ENCODE data around the gene SEC24C.
"Not testable (repeated sequence)": the region's sequence is repeated elsewhere in the genome, so short reads cannot be mapped to it uniquely, and the experiment has no call there.

The SEC24C gene

DNA sequence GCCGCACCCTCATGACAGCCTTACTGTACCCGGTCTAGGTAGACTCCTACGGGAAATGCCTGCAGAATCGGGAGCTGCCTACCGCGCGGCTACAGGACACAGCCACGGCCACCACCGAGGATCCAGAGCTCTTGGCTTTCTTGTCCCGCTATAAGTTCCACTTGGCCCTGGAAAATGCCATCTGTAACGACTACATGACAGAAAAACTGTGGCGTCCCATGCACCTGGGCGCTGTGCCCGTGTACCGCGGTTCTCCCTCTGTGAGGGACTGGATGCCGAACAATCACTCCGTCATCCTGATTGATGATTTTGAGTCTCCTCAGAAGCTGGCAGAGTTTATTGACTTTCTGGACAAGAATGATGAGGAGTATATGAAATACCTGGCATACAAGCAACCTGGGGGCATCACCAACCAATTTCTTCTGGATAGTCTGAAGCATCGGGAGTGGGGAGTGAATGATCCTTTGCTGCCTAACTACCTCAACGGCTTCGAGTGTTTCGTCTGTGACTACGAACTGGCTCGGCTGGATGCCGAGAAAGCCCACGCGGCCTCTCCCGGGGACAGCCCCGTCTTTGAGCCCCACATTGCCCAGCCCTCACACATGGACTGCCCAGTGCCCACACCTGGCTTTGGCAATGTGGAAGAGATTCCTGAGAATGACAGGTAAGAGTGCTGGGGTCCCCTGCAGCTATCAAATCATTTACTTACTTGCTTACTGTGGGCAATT, 29.1 kb downstream of the SEC24C start:
- no peak for DNase-seq

DNA sequence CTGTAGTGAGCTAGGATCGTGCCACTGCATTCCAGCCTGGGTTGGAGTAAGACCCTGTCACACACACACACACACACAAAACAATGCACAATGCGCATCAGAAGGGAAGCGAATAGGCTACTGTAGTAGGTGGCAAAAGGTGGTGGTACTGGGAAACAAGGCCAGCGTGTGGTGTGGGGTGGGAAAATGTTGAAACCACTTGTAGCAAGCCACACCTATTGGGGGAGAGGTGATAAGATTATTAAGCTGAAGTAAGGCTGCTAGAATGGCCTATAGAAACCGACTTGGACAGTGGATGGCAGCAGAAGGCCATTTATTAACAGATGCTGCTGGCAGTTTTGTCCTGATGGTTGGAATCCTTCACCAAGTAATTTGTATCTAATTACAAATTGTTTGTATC, 30.5 kb downstream of the SEC24C start:
- no peak for DNase-seq

DNA sequence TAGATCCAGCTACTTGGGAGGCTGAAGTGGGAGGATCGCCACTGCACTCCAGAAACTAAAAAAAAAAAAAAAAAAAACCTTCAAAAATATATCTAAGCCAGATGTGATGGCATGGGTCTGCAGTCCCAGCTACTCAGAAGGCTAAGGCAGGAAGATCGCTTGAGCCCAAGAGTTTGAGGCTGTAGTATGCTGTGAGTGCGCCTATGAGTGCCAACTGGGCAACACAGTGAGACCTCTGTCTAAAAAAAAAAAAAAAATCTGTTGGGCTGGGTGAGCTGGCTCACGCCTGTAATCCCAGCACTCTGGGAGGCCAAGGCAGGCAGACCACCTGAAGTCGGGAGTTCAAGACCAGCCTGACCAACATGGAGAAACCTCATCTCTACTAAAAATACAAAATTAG, 34.8 kb downstream of the SEC24C start:
- DNase-seq = no peak

DNA sequence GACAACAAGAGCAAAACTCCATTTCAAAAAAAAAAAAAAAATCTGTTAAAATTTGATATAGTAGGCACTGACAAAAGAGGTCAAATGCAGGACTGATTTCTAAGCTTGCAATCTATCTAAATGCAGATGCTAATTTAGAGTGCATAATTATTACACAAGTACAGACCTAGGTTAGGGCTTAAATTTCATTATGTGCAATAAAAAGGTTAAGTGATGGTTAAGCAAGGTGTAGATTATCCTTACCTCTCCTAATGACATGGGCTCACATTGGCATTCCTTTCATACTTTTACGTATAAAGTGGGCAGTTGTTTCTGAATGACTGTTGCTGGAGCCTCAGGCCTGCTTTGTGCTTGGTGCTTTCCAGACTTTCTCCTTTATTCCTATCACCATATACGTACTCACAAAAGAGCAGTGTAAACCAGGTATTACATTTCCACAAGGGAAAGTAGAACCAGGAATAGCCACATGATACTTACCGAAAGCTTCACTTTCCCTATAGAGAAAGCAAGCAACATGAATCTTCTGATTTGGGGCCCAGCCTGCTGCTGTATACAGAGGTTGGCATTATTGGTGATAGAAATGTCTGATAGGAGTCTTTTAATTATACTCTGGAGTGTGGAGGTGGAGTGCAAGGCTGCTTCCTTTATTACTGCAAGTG, 35.5 kb downstream of the SEC24C start:
- DNase-seq = no peak

DNA sequence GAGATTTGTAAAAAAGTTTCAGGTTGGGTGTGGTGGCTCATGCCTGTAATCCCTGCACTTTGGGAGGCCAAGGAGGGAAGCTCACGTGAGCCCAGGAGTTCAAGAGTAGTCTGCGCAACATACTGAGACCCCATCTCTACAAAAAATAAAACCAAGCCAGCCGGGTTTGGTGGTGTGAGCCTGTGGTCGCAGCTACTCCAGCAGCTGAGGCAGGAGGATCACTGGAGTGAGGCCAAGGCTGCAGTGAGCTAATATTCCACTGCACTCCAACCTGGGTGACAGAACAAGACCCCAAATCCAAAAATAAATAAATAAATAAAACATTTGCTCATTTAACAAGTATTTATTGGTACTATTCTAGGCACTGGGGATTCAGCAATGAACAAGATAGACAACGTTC, 36.1 kb downstream of the SEC24C start:
- no peak for DNase-seq

DNA sequence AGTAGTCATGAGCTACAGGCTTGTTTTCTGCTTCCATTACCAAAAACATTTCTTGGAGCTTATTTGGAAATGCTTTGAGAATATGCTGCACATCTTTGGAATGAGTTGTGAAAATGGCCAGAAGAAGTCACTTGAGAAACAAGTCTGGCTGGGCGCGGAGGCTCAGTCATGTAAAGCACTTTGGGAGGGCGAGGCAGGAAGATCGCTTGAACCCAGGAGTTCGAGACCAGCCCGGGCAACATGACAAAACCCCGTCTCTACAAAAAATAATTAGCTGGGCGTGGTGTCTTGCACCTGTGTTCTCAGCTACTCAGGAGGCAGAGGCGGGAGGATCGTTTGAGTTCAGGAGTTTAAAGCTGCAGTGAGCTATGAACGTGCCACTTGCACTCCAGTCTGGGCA, 36.8 kb downstream of the SEC24C start:
- DNase-seq = no peak

DNA sequence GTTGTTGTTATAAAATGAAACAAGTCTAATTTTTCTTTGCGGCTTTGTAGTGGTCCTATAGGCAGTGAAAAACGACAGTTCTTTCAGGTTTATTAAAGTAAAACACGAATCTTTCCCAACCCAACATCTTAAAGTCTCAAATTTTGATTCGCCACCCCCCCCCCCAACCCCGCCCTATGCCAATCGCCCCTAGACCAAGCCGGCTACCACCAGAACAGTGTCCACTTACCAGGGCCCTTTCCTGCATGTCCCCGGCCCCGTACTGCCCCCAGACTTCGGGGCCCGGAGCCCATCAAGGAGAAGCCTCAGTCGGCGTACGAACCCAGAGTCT, 37.3 kb downstream of the SEC24C start:
- no peak for DNase-seq

DNA sequence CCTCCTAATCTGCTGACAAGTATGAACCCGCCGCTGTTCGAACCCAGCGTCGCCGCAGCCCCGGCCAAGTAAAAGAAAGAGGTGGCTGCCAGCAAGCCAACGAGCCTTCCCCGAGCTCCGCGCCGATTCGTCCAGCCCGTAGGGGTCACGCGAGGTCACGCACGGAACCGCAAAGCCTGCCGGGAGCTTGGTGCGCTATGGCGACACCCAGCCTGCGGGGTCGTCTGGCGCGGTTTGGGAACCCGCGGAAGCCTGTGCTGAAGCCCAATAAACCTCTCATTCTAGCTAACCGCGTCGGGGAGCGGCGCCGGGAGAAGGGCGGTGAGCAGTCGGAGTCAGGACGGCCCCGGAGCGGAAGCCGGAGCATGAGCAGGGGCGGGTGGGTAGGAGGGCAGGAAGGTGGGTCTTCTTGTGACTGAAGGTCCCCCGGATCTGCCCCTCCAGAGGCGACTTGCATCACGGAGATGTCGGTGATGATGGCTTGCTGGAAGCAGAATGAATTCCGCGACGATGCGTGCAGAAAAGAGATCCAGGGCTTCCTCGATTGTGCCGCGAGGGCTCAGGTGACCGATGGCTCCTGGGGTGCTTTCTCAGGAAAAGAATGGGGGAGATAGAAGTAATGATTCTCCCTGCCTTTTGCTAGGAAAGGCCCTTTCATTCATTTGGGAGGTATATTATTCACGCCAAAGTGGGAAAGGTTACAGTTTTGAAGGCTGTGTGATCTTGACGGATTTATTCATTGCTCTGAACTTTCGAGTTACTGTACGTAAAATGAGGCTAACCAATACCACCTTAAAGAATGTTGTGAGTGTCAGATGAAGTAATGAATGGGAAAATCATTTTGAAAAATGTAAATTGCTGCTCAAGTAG, 37.9 kb downstream of the SEC24C start, which contains the start of gene CHCHD1:
CHCHD1 (plus strand) TSS at position 170 of the 870 bp plus-strand sequence; CDS start at position 198, 28 bp downstream.
- peak; percentile 96 for DNase-seq

DNA sequence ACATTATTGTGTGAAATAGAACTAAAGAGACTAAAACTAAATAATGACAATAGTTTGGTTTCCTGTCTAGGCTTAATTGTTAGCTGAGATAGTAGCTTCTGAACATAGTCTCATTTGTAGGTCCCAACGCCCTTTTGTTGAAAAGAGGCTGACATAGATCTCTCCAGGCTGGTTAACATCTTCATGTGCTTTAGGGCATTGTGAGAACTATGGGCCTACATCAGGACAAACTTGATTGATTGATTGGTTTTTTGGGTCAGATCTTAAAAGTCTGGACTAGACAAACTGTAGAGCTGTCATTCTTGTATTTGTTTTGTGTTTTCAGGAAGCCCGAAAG, 38.5 kb downstream of the SEC24C start:
- DNase-seq = no peak

DNA sequence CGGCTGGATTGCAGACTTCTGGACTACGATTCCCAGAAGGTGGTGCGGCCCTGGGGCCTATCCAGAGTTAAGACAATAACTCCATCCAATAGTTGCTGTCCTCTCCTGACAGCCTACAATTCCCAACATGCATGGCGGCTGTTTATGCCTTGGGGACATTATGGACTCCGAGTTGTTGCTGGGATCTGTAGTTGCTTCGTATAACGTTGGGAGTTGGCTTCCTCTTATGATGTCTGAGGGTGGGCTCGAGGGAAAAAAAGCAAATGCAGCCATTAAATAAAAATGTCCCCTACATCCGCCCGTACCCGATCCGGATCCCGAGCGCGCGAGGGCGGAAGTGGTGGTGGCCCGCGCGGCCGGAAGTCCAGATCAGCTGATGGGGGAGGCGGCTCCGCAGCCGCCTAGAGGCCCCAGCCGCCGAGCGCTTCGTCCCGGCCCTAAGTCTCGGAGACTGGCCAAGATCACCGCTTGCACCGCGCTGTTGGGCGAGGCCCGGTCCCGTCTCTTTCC, 41.1 kb downstream of the SEC24C start, which contains the start of gene ZSWIM8:
ZSWIM8 (plus strand) TSS at position 396 of the 510 bp plus-strand sequence. CDS start 273 bp downstream, outside the sequence.
- DNase-seq = peak; percentile 89

DNA sequence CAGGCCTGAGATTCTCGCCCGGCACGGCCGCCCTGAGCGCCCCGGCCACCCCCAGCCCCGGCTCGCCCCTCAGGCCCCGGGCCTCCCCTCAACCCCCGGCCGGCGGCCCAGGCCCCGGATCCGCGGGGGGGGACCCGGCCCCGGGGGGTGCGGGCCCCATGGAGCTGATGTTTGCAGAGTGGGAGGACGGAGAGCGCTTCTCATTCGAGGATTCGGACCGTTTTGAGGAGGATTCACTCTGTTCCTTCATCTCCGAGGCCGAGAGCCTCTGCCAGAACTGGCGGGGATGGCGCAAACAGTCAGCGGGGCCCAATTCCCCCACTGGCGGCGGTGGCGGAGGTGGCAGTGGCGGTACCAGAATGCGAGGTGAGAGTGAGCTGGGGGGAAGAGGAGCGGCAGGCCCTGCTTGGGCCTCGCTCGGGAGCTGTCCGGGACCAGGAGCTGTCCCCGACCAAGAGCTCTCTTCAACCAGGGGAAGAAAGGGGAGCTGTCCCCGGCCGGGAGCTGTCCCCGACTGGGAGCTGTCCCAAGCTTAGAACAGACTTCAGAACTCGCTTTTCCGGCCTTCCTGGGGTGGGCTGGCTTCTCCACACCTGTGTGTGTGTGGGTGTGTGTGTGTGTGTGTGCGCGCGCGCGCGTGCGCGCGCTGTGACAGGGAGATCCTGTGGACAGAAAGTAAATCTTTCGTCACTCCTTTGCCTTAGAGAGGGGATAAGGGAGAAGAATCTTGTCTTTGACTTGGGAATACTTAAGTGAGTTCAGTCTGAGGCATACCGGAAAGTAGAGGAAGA, 41.7 kb downstream of the SEC24C start:
- peak; percentile 65 for DNase-seq

DNA sequence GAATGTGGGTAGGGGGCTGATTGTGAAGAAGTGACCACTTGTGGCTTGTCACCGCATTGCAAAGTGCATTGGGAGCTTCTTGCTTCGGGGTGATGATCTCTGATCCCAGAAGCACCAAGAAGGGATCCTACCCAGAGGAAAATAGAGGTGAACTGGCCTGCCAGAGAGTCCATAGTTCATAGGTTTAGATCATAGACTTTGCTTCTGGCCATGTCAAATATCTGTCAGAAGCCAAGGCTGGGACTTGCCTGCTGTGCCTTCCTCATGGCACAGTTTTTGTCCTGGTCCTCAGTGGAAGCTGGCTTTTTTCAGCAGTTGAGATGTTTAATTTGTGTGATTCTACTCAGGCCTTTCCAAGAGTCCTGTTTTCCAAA, 42.3 kb downstream of the SEC24C start:
- DNase-seq = no peak

DNA sequence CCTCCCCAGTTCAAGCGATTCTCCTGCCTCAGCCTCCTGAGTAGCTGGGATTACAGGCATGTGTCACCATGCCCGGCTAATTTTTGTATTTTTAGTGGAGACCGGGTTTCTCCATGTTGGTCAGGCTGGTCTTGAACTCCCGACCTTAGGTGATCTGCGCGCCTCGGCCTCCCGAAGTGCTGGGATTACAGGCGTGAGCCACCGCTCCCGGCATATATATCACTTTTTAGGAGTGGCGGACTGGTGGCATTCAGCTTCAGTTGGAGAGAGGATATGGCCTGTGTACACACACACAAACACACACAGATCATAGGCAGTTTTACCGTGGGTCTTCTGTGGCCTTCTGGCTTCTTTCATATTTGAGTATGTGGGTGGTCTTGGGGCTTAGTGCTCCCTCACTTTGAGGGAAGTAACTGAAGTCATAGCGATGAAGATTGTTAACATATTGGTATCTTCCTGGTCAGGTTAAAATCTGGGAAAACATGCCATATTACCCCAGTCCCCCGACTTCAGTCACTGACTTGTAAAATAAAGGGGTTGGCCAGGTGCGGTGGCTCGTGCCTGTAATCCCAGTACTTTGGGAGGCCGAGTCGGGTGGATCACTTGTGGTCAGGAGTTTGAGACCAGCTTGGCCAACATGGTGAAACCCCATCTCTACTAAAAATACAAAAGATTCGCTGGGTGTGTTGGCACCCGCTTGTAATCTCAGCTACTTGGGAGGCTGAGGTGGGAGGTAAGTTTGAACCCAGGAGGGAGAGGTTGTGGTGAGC, 43.0 kb downstream of the SEC24C start:
- not testable (repeated sequence) for DNase-seq

DNA sequence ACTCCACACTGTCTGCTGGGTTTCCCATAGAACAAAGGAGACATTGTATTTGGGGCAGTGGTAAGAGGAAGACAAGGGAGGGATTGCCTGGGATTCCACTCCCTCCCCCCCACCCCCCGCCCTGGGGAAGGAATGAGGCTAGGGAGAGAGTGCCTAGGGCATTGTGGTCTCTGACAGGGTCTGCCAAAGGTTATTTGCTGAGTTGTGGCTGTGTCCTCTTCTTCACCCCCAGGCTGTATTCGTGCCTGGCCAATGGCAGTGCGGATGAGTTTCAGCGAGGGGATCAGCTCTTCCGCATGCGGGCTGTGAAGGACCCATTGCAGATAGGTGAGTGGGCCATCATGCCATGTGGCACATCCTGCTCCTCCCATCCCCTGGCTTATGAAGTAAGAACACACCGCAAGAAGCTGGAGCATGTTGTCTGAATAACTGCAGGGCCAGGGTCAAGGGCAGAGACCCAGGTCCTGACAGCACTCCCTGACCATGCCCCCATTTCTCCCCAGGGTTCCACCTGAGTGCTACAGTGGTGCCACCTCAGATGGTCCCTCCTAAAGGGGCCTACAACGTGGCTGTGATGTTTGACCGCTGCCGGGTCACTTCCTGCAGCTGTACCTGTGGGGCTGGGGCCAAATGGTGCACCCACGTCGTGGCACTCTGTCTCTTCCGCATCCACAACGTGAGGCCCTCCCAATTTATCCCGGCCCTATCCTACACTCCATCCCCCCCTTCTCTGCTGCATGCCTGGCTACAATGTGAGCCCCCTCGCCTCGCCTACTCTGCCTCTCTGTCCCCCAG, 44.9 kb downstream of the SEC24C start:
- DNase-seq = no peak

DNA sequence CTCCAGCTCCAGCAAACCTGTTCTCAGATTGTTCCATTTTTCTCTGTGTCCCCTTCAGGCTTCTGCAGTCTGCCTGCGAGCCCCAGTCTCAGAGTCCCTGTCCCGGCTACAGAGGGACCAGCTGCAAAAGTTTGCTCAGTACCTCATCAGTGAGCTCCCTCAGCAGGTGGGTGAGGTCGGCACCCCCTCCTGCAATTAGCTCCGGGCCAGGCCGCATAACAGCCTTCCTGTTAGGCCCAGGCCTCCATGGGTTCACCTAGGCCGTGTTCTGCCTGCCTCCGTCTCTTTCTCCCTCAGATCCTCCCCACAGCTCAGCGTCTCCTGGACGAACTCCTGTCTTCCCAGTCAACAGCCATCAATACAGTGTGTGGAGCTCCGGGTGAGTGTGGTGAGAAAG, 45.5 kb downstream of the SEC24C start:
- DNase-seq = no peak

DNA sequence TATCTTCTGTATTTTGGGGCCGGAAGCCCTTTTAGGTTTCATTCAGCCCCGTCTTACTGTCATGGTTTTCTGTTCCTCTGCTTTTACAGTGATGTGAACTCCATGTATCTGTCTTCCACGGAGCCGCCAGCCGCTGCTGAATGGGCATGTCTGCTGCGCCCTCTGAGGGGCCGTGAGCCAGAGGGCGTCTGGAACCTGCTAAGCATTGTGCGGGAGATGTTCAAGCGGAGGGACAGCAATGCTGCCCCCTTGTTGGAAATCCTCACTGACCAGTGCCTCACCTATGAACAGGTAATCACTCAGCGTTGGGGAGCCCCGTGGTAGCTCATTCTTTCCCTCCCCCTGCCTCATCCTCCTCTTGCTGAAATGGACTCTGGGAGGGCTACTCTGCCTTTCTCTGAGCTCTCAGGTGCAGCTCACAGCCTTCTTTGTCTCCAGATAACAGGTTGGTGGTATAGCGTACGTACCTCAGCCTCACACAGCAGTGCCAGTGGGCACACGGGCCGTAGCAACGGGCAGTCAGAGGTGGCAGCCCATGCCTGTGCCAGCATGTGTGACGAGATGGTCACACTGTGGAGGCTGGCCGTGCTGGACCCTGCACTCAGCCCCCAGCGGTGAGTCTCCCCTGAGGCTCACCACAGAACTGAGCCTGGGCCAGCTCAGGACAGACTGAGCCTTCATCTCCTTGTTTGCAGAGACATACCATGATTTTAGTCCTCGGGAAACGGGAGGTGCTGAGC, 46.9 kb downstream of the SEC24C start:
- no peak for DNase-seq

DNA sequence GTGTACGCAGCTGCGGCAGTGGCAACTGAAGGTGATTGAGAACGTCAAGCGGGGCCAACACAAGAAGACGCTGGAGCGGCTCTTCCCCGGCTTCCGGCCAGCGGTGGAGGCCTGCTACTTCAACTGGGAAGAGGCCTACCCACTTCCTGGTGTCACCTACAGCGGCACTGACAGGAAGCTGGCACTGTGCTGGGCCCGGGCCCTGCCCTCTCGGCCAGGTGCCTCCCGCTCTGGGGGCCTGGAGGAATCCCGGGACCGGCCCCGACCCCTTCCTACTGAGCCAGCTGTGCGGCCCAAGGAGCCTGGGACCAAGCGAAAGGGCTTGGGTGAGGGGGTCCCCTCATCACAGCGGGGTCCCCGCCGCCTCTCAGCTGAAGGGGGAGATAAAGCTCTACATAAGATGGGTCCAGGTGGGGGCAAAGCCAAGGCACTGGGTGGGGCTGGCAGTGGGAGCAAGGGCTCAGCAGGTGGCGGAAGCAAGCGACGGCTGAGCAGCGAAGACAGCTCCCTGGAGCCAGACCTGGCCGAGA, 47.8 kb downstream of the SEC24C start:
- DNase-seq = no peak

DNA sequence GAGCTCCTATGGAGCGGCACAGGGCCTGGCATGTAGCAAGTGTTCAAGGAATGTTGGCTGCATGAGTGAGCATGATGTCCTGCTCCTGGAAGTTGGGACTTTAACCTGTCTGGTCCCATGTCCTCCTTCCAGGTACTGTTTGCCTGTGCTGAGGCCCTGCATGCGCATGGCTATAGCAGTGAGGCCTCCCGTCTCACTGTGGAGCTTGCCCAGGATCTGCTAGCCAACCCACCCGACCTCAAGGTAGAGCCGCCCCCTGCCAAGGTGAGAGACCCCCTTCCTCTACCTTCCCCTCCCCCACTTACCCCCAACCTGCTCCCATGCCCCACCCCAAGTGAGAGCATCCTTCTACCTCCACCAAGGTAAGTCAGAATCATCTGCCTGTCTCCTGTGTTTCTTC, 49.3 kb downstream of the SEC24C start:
- DNase-seq = no peak

DNA sequence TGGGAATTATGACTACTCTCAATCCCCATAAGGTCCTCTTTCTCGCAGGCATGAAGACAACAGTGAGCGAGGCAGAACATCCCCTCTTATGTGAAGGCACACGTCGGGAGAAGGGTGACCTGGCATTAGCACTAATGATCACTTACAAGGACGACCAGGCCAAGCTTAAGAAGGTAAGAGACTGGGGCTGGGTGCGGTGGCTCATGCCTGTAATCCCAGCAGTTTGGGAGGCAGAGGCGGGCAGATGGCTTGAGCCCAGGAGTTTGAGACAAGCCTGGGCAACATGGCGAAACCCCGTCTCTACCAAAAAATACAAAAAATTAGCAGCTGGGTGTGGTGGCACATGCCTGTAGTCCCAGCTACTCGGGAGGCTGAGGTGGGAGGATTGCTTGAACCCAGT, 51.3 kb downstream of the SEC24C start:
- DNase-seq = not testable (repeated sequence)

DNA sequence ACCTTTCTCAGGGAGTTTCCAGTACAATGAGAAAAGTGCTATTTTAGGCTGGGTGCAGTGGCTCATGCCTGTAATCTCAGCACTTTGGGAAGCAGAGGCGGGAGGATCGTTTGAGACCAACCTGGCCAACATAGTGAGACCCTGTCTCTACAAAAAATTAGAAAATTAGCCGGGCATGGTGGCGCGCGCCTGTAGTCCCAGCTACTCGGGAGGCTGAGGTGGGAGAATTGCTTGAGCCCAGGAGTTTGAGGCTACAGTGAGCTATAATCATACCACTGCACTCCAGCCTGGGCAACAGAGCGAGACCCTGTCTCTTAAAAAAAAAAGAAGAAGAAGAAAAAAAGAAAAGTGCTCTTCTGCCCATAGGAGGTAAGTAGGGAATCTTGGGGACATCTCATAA, 51.9 kb downstream of the SEC24C start:
- DNase-seq = not testable (repeated sequence)

Measured in stimulated activated CD8-positive, alpha-beta memory T cell treated with anti-CD3 and anti-CD28 coated beads, Interleukin-4, amount 100 ng/mL, for 48 hours (primary cell).